GM18507 (cell line): ENCODE data around the gene STK32B.

Experiments
- DNase-seq: peaks from one replicate; pipeline ENCODE4 v3.0.0; 2011; ENCODE audit warnings: low read depth; ENCODE audit not compliant: insufficient read length; ENCODE audit errors: extremely low spot score
- FAIRE-seq: peaks from 2 replicates; lab custom pipeline; 2011; peaks lifted over from hg19 to GRCh38; lab: Jason Lieb, UNC

Gene STK32B

DNA sequence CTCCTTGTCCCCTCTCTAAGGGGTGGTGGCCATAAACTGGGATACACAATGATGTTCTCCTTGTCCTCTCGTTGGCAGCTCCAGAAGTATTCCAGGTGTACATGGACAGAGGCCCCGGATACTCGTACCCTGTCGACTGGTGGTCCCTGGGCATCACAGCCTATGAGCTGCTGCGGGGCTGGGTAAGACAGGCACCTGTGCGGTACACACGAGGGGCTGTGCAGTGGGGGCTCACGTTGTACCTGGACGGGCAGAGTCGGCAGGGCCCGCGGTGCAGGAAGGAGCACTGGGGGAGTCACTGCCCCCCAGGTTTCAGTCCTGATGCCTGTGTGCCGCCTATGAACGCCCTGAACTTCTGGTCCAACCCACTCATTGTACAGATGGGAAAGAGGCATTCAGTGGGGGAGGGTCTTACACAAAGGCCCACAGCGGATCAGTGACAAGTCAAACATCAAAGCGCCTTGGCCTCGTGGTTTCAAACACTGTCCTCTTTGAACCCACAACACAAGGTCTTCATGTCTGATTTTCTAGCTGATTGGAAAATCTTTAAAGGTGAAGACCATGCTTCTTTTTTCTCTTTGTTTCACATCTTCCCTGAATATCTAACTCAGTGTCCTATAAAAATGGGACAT is 395.4 kb downstream of the STK32B start:
- no peak for FAIRE-seq

DNA sequence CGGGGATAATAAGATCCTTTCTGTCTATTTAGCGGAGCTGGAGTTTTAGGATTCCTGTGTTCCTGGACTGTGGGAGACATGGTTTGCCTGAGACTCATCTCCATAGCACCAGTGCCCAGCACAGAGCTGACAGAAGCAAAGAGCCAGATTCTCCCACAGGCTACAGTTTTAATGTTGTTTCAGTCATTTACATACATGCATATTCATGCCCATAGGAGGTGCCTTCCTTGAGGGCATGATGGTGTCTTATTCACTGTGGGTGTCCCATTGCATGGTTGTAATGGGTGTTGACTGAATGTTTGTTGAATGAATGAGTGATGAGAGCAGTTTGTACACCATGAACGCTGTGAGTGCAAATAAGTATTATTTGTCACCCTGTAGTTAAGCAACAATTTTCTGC is 396.5 kb downstream of the STK32B start:
- no peak for FAIRE-seq
- no peak for DNase-seq

More for the DNA sequence above, 395.4 kb downstream of the STK32B start:
- DNase-seq = no peak

DNA sequence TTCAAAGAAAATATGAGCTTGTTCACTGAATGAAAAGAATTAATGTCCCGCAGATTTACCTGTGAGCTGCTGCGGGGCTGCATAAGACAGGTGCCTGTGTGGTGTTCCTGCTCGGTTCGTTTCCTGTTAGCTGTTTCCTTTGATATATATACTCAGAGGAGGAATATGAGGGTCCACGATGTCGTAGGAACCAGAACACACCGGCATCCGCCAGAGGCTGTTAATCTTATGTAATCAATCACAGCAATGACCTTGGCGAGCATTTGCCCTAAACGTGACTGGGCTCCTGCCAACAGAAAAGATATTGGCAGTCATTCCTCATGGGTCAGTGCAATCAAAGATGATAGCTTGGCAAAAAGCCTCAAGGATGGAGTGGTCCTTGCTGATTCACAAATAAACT is 396.9 kb downstream of the STK32B start:
- no peak for DNase-seq
- no peak for FAIRE-seq

DNA sequence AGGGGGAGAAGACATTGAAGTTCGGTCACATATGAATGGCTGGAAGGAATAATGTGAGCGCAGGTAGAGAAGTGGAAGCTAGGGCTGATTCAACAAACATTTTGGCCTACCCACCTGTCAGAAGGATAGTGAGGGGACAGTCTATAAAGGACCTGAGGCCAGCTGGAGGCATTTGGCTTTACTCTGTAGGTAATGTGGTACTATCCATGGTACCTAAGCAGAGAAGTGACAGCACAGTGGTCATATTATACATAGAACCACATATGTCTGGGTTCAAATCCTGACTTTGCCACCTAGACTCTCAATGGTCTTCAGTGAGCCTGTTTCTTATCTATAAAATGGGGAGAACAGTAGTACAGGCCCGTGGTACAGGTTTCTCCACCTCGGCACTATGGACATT is 400.0 kb downstream of the STK32B start:
- FAIRE-seq = no peak

DNA sequence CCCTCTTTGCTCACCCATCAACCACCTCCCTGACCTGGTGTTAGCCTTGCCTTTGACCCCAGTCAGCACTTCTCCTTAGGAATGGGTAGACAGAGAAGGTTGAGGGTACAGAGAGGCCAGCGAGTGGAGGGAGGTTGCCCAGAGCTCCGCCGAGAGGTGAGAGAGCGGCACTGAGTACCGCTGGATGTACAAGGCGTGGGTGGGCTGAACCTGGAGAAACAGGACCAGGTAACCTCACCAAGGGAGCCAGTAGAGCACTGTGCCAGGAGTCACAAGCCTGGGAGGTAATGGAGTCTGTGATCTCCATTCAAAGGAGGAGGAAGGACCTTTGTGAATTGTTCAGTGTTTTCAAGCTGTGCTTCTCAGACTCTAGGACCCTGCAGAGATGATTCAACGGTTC is 400.9 kb downstream of the STK32B start:
- DNase-seq (no peak), FAIRE-seq (no peak)

More for the DNA sequence above, 400.0 kb downstream of the STK32B start:
- DNase-seq = no peak

DNA sequence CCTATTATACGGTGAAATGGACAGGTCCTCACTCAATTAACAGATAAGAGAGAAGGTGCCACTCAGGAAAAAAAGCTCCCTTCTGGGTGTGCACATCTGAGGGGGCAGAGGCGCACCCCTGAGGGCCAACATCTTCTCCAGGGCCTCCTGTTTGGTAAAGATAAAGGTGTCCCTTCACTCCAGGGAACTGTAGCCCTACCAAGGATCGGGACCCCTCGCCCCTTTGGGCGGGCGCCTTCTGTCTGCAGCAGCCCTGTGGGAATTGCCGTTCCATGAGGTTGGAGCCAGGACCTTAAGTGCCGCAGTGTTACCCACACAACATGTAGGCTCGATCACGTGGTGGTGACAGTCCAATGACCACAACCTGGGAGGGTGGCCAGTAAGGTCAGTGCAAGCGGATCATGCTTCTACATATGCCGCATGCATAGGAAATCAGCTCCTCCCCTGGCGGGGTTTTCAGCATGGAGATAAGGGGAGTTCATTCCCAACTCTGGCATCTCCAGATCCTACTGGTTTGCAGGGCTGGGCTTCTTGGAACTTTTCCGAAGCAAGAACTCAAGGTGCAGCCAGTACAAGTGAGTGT is 403.8 kb downstream of the STK32B start:
- DNase-seq (no peak), FAIRE-seq (no peak)

DNA sequence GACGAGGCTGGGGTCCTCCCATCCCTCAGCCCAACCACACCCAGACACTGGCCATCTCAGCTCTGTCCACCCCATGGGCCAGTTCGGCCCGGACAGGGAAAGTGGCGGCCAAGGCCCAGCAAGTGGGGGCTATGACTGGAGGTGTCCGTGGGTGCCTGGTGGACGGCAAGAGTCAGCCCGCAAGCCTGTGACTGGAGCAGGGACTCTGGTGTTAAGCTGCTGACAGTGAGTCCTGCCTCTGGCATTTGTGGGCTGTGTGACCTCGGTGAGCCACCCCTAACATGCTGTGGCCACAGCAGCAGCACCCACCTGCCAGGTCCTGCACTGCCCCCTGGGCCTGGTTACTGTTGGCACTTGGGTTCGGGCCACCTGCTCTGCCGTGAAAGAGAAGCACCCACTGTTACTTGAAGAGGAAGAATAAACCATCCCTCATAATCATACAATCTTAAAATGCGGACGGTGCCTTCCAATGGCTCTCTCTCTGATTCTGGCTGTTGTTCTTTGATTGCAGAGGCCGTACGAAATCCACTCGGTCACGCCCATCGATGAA is 405.1 kb downstream of the STK32B start:
- no peak for FAIRE-seq
- DNase-seq = no peak

DNA sequence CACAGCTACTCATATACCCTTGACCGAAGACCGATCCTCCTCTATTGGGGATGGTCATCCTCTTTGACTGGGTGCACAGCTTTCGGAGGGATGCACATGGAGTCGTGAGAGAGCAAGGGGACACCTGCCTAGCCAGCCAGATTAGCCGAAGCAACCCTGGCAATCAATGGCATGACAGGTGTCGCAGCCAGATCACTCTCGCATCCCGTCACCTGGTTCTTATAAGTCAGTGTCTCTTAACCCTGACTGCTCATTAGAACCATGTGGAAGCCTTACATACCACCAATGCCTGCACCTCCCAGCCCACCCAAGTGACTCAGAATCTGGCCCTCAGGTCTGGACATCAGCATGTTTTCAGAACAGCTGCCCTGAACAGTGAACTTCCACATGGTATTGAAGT is 407.4 kb downstream of the STK32B start:
- no peak for FAIRE-seq

DNA sequence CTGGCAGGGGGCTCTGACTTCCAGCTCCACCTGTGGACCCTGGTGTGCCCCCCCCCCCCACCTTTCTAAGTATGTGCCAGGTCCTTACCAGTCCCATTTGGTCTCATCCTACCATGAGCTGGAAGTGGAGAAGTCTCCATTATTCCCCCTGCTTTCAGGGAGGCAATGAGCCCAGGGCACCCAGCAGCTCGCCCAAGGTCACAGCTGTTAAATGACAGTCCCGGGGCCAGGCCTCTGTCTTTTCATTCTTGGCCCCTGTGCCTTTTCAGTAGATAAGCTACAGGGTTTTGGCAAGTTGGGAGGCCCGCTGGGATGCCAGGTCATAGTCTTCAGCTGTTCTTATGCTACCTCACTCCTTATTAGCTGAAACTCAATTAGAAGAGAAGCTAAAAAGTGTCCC is 408.0 kb downstream of the STK32B start:
- DNase-seq = no peak
- no peak for FAIRE-seq

More for the DNA sequence above, 407.4 kb downstream of the STK32B start:
- DNase-seq = no peak

DNA sequence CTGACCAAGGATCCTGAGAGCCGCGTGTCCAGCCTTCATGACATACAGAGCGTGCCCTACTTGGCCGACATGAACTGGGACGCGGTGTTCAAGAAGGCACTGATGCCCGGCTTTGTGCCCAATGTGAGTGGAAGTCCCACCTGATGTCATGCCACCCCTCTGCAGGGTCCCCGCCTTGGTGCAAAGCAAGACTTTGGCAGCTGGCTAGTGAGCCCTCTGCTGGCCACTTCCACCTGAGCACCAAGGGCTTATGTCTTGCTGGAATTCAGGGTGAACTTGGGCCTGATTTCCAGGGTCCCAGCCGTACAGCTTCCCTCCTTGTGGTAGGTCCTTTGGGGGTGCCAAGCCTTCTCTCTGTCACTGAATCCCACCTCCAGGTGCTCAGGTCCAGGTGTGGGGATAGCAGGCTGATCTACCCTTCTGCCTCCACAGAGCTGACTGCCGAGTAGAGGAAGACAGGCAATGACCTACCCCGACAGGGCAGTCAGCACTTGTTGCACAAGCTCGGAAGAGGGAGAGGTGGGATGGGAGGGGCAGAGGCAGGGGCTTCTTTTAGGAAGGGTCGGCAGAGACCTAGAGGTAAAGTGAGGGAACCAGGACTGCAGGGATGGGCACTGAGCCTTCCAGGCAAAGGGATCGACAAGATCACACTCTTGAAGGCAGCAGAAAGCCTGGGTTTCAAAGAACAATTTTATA is 409.0 kb downstream of the STK32B start:
- DNase-seq = no peak
- no peak for FAIRE-seq

DNA sequence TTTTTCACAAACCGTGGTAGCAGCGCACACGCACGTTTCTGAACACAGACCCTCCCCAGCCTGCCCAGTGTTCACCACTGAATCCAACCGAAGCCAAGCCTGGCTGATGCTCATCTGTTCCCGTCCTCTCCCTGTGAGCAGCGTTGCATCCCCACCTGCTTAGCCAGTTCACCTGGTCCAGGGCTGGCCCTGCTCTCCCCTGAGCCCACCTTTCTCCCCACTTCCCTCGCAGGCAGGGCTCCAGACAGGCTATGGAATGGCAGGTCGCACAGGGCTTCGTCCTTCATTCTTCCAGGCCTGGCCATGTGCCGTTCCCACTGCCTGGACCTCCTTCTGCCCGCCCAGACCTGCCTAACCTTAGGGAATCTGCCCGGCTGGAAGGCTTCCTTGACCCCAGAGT is 410.2 kb downstream of the STK32B start:
- DNase-seq = no peak
- FAIRE-seq = no peak

DNA sequence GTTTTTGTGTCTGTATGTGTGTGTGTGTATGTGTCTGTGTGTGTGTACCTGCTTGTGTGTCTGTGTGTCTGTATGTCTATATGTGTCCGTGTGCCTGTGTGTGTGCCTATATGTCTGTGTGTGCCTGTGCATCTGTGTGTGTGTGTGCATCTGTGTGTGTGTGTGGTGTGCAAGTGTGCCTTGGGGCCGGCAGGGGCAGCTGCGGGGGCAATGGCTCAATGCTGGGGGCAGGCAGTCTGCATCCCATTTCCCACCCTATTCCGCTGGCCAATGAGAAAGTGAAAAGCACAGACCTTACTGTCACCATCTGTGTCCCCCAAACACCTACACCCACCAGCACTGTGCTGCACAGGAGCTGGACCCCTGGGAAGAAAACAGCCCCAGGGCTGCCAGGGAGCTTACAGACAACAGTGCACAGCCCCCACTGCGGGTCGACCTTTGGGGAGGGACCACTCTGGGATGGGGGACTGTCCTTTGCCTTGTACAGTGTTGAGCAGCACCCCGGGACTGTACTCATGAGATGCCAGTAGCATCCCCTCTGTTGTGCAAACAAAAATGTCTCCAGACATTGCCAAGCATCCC is 411.1 kb downstream of the STK32B start:
- DNase-seq (no peak), FAIRE-seq (no peak)

DNA sequence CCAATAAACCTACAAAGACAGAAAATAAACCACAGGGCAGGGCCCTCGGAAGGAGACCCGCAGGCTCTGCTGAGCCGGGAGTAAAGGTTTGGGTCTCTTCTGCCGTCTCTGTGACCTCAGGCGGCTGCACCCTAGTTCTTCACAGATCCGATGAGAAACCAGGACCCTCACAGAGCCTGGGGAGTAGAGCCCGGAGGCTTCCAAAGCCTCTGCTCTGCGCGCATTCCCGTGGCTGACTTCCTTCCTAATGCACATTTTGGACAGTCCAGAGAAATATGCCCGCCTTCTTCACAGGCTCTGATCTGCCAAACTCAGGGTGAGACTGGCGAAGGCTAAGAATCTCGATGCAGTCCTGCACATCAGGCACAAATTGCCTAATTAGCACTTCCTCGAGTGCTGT is 411.6 kb downstream of the STK32B start:
- DNase-seq (no peak), FAIRE-seq (no peak)

DNA sequence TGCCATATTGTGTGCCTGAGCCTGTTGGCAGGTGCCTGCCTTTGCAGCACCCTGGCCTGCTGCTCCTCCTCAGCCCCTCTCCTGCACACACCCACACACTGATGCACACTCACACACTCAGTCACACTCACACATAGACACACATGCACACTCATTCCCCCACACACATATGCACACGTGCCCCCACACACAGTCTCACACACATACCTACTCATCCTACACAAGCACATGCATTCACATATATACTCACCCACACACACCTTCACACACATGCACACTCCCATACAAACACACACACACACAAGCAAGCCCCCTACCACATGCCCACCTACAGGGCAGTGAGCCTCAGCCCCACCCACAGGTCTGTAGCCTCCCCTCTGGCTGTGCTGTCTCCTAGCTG is 412.1 kb downstream of the STK32B start:
- DNase-seq = no peak
- FAIRE-seq = no peak

DNA sequence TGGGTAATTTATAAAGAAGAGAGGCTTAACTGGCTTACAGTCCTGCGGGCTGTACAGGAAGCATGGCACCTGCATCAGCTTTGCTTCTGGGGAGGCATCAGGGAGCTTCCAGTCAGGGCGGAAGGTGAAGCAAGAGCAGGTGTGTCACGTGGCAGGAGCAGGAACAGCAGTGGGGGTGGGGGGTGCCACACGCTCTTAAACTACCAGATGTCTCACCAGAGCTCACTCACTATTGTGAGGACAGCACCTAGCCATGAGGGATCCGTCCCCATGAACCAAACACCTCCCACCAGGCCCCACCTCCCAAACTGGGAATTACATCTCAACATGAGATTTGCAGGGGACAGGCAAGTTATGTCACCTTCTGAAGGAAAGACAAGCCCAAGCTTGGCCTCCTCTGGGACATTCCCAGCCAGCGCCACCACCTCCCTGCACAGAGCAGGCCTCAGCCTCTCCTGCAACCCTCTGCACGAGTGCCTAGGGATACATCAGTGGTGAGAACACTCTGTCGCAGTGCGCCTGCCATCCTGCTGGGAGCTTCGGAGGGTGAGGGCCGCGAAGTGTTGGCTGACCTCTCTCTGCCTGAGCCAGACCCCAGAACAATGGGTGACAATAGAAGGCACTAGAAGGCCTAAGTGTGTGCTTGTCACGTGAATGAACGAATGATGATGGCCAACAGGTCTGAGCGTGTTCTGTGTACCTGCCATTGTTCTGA is 412.8 kb downstream of the STK32B start:
- FAIRE-seq = no peak
- DNase-seq = no peak

DNA sequence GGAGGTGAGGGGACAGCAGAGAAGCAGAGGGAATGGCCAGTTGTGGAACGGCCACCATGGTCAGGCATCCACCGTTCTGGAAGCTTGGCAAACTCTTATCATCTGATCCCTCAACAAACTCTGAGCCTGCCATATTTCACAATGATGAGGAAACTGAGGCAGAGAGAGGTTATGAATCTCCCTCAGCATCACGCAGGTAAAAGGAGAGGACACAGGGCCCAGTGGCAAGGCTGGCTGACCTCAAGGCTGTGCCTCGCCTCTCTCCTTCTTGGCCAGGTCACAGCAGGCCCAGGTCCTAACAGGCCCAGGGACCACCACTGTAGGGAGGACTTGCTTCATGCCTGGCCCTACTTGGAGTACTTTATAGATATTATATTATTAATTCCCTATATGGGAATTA is 414.2 kb downstream of the STK32B start:
- no peak for DNase-seq
- no peak for FAIRE-seq

DNA sequence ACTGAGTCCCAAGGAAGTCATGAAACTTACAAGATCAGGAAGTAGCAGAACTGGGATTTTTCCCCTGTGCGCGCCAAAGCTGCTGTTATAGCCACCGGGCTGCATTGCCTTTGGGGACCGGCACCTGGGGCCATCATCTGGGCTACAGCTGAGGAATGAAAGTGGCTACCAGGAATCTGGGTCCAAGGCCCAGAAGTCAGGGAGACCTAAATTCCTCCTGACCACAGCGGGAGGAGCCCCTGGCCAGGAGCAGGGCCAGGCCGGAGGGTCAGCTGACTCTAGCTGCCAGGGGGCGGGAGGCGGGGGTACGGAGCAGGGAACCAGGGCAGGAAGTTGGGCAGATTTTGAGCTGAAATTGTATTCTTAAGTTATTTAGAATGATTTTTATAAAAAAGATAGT is 414.7 kb downstream of the STK32B start:
- no peak for FAIRE-seq
- no peak for DNase-seq

DNA sequence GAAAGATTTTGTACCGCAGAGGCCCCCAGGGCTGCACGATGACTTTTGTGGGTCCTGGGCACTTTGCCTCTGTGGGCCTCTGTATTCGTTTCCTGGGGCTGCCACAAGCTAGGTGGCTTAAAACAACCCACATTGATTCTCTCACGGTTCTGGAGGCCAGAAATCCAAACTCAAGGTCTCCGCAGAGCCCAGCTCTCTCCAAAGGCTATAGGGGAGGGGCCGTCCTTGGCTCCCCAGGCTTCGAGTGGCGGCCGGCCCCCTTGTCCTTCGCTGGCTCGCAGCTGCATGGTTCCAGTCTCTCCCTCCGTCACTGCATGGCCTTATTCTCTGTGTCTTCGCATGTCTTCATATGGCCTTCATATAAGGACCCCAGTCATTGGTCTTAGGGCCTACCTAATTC is 415.8 kb downstream of the STK32B start:
- FAIRE-seq (no peak), DNase-seq (no peak)

DNA sequence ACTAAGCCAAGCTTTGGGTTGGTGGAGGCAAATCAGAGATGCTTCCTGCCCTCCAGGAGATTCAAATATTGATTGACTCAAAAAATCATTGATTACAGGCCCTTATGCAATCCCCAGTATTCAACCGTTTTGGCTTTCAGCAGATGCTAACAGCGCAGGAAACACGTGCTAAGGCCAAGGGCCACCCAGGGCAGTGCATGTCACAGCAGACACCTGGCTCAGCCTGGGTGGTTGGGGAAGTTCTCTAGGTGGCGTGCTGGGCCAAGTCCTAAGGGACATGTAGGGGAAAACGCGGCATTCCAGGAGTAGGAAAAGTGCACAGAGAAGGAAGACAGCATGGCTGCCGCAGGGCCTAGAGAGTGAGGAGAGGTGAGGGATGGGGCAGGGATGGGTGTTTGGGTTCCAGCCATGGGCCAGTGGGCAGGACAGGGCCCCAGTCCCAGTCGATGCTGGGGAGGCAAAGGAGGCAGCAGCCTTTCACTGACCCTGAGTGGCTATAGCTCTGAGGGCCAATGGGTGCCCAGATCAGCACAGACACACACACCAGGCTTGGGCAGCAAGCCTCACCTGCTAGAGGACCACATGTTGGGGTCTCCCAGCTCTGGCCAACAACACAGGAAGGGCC is 418.0 kb downstream of the STK32B start:
- no peak for DNase-seq
- no peak for FAIRE-seq
